ENCODE measurements around the gene KRT33B.

DNA sequence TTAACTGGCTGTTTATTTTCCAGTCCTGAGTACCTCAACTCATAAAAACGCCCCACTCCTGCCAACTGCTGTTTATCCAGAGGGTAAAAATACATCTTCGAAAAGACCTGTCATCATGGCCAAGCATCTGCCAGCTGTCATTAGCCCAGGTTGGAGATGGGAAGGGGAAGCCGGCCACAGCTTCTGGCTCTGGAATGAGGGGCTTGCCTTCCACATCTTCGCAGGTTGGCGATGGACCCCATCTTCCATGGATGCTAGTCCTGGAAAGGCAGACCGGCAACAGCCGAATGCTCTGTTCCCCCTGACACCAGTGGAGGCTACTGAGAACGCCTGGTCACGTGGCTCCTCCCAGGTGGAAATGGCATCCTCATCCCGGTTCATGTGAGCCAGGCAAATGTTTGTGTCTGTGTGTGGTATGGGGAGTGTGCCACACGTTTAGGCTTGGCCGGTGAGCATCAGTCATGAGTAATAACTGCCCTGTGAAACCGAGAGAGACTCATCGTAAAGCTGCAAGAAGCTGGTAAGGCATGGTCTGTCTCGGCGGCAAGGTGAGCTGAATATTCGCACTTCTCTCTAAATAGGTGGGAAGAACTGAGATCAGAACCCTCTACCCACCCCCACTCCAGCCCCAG is 53.7 kb downstream of the KRT33B start:
- TF ChIP-seq, protein P1, sequence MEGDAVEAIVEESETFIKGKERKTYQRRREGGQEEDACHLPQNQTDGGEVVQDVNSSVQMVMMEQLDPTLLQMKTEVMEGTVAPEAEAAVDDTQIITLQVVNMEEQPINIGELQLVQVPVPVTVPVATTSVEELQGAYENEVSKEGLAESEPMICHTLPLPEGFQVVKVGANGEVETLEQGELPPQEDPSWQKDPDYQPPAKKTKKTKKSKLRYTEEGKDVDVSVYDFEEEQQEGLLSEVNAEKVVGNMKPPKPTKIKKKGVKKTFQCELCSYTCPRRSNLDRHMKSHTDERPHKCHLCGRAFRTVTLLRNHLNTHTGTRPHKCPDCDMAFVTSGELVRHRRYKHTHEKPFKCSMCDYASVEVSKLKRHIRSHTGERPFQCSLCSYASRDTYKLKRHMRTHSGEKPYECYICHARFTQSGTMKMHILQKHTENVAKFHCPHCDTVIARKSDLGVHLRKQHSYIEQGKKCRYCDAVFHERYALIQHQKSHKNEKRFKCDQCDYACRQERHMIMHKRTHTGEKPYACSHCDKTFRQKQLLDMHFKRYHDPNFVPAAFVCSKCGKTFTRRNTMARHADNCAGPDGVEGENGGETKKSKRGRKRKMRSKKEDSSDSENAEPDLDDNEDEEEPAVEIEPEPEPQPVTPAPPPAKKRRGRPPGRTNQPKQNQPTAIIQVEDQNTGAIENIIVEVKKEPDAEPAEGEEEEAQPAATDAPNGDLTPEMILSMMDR (conservative IDR thresholded peaks at IDR 0.05; ENCODE audit: low read depth, low read length) = no peak
- no peak for TF ChIP-seq FOS (IDR thresholded peaks at IDR 0.05; ENCODE audit: low read depth, low read length)
- no peak for TF ChIP-seq SMC3 (IDR thresholded peaks at IDR 0.05; ENCODE audit: low read depth, low read length)
- TF ChIP-seq POLR2A (IDR thresholded peaks at IDR 0.05; ENCODE audit: low read depth, low read length) = no peak
- no peak for TF ChIP-seq CEBPB (IDR thresholded peaks at IDR 0.05; ENCODE audit: low read depth, low read length)
- no peak for TF ChIP-seq RAD21 (IDR thresholded peaks at IDR 0.05; ENCODE audit: low read length)
- no peak for TF ChIP-seq MXI1 (IDR thresholded peaks at IDR 0.05; ENCODE audit: borderline replicate concordance, low read depth, low read length)
- no peak for TF ChIP-seq BHLHE40 (IDR thresholded peaks at IDR 0.05; ENCODE audit: low read depth, low read length)
- TF ChIP-seq, protein P2, sequence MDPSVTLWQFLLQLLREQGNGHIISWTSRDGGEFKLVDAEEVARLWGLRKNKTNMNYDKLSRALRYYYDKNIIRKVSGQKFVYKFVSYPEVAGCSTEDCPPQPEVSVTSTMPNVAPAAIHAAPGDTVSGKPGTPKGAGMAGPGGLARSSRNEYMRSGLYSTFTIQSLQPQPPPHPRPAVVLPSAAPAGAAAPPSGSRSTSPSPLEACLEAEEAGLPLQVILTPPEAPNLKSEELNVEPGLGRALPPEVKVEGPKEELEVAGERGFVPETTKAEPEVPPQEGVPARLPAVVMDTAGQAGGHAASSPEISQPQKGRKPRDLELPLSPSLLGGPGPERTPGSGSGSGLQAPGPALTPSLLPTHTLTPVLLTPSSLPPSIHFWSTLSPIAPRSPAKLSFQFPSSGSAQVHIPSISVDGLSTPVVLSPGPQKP (IDR thresholded peaks at IDR 0.05; ENCODE audit: borderline replicate concordance, low read depth, low read length) = no peak
- no peak for TF ChIP-seq RFX5 (IDR thresholded peaks at IDR 0.05; ENCODE audit: low read depth, low read length)
- no peak for TF ChIP-seq MAZ (IDR thresholded peaks at IDR 0.05; ENCODE audit: borderline replicate concordance, low read depth, low read length)
- no peak for TF ChIP-seq CHD1 (IDR thresholded peaks at IDR 0.05; ENCODE audit: low read depth, low read length)

Measured in IMR-90 (cell line).